ENCODE measurements around the gene COX7B2.

Gene COX7B2

GRCh38 chr4:46953564-46953963 is 44.5 kb upstream of the COX7B2 start:
- no peak overlapping the region for H3K9ac ChIP-seq (ENCODE audit: low read length)
- H3K79me2 ChIP-seq (ENCODE audit: insufficient read depth, low read length), result no peaks in the 10 kb centered on the region
- H3K27me3 ChIP-seq (ENCODE audit: insufficient read depth, low read length), result no peaks in the 10 kb centered on the region
- H4K20me1 ChIP-seq (ENCODE audit: insufficient read depth, low read length), result no peaks in the 10 kb centered on the region
- no peaks in the 10 kb centered on the region for H3K4me1 ChIP-seq (ENCODE audit: insufficient read depth, low read length, severe bottlenecking)
- H3K36me3 ChIP-seq (ENCODE audit: insufficient read depth, low read length), result no peaks in the 10 kb centered on the region
- H3K9me3 ChIP-seq (ENCODE audit: low read length), result no peaks in the 10 kb centered on the region
- TF ChIP-seq EZH2 (IDR thresholded peaks at IDR 0.05; ENCODE audit: borderline replicate concordance, low read length), result no peak
- TF ChIP-seq CTCF (IDR thresholded peaks at IDR 0.05; ENCODE audit: low read length), result no peak
- H3K4me3 ChIP-seq (ENCODE audit: low read depth, low read length, poor library complexity, severe bottlenecking), result no peak overlapping the region
- no peak overlapping the region for H3K4me2 ChIP-seq (ENCODE audit: low read length)
- no peaks in the 10 kb centered on the region for H3F3A ChIP-seq (ENCODE audit: insufficient read depth, low read length)
- no peak overlapping the region for H2AFZ ChIP-seq (ENCODE audit: low read length)
- no peaks in the 10 kb centered on the region for H3K9me2 ChIP-seq (ENCODE audit: low read depth, low read length)
- no peak overlapping the region for H3K27ac ChIP-seq (ENCODE audit: low read depth, low read length, poor library complexity, severe bottlenecking)

DNA sequence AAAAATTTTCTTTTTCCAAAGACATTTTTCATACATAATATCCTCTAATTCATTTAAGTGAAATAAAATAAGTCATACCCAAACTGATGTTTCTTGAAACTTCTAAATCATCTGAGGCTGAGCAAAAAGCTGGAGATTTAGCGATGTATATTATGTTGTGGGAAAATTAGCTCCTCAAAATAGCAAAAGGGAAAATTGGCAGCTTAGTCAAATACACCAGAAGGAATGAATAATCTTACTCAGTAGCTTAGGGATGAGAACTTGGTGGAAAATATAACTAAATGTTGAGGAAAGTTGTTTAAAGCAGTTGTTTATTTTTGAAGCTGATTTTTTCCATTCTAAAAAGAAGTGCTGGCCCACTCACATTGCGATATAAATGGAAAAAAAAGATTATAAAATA is 43.4 kb upstream of the COX7B2 start:
- H3K9ac ChIP-seq (ENCODE audit: low read length), result no peak overlapping the region
- no peaks in the 10 kb centered on the region for H3K36me3 ChIP-seq (ENCODE audit: insufficient read depth, low read length)
- no peaks in the 10 kb centered on the region for H3F3A ChIP-seq (ENCODE audit: insufficient read depth, low read length)
- TF ChIP-seq EZH2 (IDR thresholded peaks at IDR 0.05; ENCODE audit: borderline replicate concordance, low read length), result no peak
- TF ChIP-seq CTCF (IDR thresholded peaks at IDR 0.05; ENCODE audit: low read length), result no peak
- no peak overlapping the region for H3K4me3 ChIP-seq (ENCODE audit: low read depth, low read length, poor library complexity, severe bottlenecking)
- no peaks in the 10 kb centered on the region for H4K20me1 ChIP-seq (ENCODE audit: insufficient read depth, low read length)
- no peaks in the 10 kb centered on the region for H3K4me1 ChIP-seq (ENCODE audit: insufficient read depth, low read length, severe bottlenecking)
- no peak overlapping the region for H2AFZ ChIP-seq (ENCODE audit: low read length)
- no peaks in the 10 kb centered on the region for H3K79me2 ChIP-seq (ENCODE audit: insufficient read depth, low read length)
- no peaks in the 10 kb centered on the region for H3K27me3 ChIP-seq (ENCODE audit: insufficient read depth, low read length)
- H3K27ac ChIP-seq (ENCODE audit: low read depth, low read length, poor library complexity, severe bottlenecking), result no peak overlapping the region
- no peak overlapping the region for H3K4me2 ChIP-seq (ENCODE audit: low read length)
- H3K9me3 ChIP-seq (ENCODE audit: low read length), result no peaks in the 10 kb centered on the region
- no peaks in the 10 kb centered on the region for H3K9me2 ChIP-seq (ENCODE audit: low read depth, low read length)

GRCh38 chr4:46950826-46951225 is 41.8 kb upstream of the COX7B2 start:
- TF ChIP-seq CTCF (IDR thresholded peaks at IDR 0.05; ENCODE audit: low read length) (no peak), EZH2 (IDR thresholded peaks at IDR 0.05; ENCODE audit: borderline replicate concordance, low read length) (no peak)
- Histone ChIP-seq H3K4me3 (ENCODE audit: low read depth, low read length, poor library complexity, severe bottlenecking) (no peak overlapping the region), H3K79me2 (ENCODE audit: insufficient read depth, low read length) (no peaks in the 10 kb centered on the region), H3K4me1 (ENCODE audit: insufficient read depth, low read length, severe bottlenecking) (no peaks in the 10 kb centered on the region), H3K4me2 (ENCODE audit: low read length) (no peak overlapping the region), H3K9me2 (ENCODE audit: low read depth, low read length) (no peaks in the 10 kb centered on the region), H3K36me3 (ENCODE audit: insufficient read depth, low read length) (no peaks in the 10 kb centered on the region), H2AFZ (ENCODE audit: low read length) (no peak overlapping the region), H3K27ac (ENCODE audit: low read depth, low read length, poor library complexity, severe bottlenecking) (no peak overlapping the region), H3F3A (ENCODE audit: insufficient read depth, low read length) (no peaks in the 10 kb centered on the region), H3K27me3 (ENCODE audit: insufficient read depth, low read length) (no peaks in the 10 kb centered on the region), H3K9me3 (ENCODE audit: low read length) (no peaks in the 10 kb centered on the region), H4K20me1 (ENCODE audit: insufficient read depth, low read length) (no peaks in the 10 kb centered on the region), H3K9ac (ENCODE audit: low read length) (no peak overlapping the region)
